Iris pigment epithelial cell (primary cell): ENCODE results near the gene TIMM44.
A peak's percentile ranks its signal among the peaks of the same experiment; 100 is the strongest.
"Not testable (repeated sequence)": the region's sequence is repeated elsewhere in the genome, so short reads cannot be mapped to it uniquely, and the experiment has no call there.

Experiments
- DNase-seq: peaks from one replicate; pipeline ENCODE4 v3.0.0-alpha.2; 2011; ENCODE audit warnings: low read depth

Gene TIMM44

DNA sequence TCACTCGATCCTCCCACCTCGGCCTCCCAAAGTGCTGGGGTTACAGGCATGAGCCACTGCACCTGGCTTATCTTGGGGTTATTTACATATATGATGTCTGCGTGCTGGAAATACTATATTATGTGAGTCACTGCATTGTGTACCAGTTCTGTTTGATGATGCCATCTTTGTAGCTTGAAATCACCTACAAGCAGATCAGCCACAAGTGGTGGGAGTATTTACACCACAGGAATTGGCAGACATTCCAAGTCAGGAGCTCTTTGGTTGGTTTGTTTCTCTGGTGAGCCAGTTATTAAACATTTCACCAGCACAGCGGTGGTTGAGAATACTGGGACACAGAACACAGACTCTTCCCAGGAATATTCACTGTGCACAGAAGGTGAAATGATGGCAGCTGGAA, 4.5 kb upstream of the TIMM44 start:
- DNase-seq = peak; percentile 58

DNA sequence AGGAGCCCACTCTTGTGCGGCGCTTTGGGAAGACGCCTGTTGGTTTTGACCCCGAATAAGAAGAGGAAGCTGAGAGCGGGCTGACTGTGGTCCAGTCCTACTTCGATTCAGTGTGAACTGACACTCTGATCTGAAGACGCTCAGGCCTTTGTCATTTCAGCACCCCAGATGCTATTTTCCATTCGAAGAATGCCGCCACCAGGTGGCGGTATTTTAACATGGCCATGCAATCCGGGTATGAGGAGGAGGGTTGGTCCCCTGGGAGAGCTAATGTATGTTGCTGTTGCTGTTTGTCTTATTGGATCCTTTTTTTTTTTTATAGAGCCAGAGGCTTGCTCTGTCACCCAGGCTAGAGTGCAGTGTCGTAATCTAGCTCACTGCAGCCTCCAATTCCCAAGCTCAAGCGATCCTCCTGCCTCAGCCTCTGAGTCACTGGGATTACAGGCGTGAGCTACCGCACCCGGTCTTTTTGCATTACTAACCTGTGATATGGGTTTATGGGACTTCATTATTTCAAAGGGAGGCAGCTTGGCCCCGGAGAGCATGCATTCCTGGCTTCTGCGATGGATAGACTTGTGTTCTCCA, 803 bp upstream of the TIMM44 start:
- DNase-seq = peak; percentile 86

DNA sequence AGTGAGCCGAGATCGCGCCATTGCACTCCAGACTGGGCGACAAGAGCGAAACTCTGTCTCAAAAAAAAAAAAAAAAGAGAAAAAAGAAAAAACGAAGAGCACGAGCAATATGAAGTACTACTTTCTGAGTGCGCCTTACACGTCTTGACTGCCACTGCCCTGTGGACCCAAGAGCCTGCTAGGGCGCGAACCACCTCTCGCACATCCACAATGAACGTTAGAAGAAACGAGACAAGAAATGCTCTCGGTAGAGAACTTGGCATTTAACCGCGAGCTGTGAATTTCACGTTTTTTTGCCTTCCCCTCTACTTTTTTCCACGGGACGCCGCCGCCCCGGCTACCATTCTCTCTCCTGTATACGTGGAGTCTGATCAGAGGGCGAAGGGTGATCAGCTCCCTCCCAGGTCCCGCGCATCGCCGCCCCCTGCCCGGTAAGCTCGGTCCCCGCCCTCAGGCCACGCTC, 454 bp downstream of the TIMM44 start:
- DNase-seq = no peak

DNA sequence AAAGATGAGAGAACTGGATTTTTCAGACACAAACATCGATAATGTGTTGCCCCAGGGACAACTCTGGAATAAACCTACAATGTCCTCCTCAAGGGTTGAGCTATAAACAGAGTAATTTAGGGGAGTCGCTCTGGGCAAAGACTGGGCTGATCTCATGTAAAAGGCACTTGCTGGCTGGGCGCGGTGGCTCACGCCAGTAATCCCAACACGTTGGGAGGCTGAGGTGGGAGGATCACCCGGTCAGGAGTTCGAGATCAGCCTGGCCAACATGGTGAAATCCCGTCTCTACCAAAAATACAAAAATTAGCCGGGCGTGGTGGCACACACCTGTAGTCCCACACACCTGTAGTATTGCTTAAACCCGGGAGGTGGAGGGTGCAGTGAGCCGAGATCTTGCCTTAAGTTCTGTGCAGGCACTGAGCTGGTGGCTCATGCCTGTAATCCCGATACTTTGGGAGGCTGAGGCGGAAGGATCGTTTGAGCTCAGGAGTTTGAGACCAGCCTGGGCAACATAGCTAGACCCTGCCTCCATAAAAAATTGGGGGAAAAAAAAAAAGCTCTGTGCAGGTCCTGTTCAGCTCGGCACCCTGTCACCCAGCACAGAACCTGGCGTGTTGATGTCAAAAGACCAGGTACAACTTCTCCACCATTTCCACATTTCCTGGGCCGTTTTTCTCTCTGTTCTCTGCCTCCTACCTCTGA, 1.4 kb downstream of the TIMM44 start:
- DNase-seq = no peak

DNA sequence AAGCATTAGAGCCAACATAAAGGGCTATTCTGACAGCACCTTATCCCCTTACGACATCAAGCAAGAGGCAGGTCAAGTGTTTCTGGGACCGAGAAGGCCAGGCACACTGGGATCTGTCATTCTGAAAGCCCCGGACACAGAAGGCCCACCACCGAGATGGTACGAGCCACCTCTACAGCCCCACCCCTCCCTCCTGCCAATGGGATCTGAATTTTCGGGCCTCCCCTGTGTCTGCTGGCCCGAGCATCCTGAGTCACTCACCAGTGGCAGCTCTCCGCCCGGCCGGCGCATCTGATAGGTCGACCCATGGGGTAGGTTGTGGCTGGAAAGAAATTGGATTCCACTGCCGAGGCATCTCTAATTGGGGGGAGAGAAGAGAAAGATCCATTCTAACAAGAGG, 2.6 kb downstream of the TIMM44 start:
- DNase-seq = no peak

DNA sequence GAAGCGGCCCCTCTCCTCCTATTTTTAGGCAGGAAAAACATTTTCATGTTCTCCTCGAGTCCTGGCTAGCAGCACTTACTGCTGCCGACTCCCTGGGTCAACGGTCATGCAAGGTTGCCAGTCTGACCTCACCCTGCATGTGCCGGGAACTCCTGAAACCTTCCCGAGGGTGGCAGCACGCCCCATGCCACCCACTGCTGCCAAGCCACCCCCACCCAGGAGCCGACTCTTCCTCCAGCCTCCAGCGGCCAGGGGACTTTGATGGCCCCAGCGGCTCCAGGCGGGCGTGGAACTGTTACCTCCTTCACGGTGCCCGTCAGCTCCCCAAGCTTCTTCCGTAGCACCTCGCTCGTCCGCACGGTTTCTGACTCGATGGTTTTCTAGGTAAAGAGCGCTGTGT, 8.7 kb downstream of the TIMM44 start:
- DNase-seq = no peak

DNA sequence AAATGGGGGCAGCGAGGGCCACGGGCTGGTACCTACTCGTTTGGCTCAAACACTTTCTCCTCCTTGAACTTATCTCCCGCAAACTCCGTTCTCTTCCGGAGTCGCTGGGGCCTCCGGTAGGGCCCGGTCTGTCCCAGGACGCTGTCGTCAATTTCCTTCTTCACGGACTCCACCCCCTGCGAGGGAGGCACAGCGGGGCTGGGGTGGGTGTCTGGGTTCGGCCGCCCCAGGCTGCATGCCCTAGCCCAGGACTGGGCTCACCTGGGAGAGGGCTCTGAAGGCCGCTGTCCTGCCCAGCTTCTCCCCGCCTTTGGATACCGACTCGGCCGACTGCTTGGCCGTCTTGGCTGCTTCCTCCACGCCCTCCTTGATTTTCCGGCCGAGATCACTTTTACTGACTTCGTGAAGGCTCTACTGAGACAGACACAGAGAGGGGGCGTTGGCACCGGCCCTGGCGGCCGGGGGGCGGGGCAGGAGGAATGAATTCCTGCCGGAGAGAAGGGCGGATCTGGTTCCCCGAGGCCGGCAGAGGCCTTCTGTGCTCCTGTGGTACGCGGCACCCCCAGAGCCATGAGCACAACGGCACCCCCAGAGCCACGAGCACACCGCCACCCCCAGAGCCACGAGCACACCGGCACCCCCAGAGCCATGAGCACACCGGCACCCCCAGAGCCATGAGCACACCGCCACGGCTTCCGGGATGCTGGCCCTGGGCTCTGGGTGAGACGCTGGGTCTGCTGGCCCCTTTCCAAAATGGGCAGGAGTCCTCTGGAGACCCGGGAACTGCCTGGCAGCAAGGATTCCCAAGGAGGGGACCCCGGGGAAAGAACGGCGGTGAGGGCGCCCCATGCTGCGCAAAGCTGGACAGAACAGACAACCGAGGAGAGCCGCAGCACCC, 9.4 kb downstream of the TIMM44 start:
- no peak for DNase-seq

DNA sequence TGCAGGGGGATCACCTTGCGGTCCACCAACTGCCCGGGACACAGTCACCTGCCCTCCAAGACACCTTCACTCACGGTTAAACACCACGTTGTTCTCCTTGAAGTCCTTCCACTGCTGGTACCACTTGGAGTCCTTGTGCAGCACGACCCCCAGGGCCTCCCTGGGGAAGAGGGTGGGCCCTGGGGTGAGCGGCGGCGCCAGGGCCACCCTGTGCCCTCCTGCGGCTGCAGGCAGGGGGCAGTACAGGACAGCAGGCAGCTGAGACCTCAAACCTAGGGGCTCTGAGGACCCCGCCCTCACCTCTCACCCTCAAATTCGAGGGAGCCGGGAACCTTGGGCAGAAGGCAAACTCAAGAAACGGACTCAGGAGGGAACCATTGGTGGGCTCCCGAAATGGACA, 10.1 kb downstream of the TIMM44 start:
- DNase-seq = no peak

DNA sequence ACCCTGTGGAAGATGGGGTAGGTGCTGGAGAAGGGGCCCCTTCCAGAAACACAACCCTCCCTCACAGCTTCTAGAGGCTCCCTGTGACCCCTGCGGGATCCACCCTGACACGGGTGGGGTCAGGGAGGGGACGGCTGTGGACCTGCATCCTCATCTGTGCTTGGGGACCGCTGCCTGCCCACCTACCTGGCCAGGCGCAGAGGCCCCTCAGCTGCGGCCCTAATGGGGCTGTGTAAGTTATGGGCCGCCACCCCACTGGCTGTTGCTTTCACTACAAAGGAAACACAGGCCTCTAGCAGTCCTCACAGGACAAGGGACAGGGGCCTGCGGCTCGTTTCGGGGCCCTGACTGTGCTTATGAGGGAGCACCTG, 10.6 kb downstream of the TIMM44 start:
- no peak for DNase-seq

DNA sequence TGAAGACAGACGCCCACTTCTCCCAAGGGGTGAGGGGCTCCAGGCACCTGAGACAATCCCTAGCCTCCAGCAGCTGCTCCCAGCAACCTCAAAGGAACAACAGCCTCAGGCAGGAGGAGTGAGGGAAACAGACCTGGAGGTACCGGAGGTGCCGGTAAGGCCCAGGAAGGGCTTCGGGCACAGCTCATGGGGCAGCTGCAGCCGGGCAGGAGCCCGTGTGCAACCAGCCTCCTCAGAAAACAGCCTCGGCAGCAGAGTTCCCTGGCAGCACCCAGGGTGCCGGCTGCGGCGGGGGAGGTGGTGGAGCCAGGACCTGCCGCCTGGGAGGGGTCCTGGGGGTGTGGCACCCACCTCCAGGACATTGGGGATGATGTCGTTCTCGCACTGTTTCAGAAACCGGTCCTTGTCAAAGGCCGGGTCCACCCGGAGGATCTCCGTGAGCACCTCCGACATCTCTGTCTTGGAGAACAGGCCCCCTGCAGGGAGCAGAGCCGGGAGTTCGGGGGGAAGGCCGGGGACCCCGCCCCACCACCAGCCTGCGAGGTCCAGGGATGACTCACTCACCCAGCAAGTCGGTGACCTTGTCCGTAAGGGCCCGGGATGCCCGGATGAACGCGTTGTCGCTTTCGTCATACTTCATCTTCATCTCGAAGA, 11.1 kb downstream of the TIMM44 start:
- DNase-seq = no peak

DNA sequence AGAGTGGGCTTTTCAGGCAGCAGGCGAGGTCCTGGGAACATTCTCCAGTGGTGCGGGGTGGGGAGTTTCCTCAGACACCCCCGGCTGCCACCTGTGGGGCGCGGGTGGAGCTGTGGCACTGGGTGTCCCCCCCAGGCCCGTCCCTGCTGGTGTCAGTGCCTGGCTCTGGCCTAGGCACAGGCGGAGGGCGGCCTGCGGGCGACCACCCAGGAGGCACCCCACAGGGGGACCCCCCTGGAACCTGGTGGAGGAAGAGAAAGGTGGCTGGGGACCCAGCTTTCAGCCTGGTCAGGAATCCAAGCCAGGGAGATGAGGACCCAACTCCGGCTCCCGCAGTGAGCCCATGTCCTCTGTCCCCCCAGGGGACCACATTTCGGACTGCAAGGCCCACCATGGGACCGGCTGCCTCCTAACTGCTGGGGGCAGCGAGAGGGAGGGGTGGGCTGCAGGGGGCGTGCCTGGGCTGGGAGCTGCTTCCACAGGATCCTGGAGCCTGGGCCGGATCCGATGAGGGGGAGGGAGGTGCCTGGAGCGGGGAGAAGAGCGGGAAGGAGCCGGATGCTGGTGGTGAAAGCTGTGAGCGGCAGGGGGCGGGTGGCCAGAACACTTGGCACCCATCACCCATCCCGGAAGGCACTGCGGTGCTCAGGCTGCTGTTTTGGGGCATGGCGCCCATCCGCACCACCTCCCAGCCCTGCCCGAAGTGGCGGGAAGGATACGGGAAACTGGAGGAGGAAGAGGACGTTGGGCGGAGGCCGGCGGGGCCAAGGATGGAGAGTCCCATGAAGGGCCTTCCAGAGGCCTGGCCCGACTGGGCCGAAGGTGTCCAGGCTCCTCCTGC, 12.0 kb downstream of the TIMM44 start:
- no peak for DNase-seq

DNA sequence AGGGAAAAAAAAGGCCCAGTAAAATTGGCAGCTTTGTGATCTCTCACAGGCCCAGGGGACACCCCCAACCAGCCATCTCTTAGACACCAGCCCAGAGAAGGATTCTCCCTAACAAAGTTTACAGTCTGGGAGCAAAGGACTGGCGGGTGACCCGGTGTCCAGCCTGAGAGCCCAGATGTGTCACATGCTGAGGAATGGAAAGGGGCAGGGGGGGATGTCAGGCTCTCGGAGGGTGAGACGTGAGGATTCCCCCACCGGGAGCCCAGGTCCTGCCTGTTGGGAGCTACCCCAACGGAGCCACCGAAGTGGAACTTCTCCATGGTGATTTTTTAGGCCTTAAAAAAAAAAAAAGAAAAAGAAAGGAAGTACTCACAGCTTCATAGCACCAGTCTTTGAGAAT, 12.7 kb downstream of the TIMM44 start:
- DNase-seq = no peak

DNA sequence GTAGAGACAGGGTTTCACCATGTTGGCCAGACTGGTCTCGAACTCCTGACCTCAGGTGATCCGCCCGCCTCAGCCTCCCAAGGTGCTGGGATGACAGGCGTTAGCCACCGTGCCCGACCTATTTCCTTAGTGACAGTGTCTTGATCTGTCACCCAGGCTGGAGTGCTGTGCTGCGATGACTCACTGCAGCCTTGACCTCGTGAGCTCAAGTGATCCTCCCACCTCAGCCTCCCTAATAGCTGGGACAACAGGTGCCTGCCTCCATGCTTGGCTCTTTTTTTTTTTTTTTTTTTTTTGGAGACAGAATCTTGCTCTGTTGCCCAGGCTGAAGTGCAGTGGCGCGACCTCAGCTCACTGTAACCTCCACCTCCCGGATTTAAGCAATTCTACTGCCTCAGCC, 13.4 kb downstream of the TIMM44 start:
- DNase-seq = not testable (repeated sequence)

DNA sequence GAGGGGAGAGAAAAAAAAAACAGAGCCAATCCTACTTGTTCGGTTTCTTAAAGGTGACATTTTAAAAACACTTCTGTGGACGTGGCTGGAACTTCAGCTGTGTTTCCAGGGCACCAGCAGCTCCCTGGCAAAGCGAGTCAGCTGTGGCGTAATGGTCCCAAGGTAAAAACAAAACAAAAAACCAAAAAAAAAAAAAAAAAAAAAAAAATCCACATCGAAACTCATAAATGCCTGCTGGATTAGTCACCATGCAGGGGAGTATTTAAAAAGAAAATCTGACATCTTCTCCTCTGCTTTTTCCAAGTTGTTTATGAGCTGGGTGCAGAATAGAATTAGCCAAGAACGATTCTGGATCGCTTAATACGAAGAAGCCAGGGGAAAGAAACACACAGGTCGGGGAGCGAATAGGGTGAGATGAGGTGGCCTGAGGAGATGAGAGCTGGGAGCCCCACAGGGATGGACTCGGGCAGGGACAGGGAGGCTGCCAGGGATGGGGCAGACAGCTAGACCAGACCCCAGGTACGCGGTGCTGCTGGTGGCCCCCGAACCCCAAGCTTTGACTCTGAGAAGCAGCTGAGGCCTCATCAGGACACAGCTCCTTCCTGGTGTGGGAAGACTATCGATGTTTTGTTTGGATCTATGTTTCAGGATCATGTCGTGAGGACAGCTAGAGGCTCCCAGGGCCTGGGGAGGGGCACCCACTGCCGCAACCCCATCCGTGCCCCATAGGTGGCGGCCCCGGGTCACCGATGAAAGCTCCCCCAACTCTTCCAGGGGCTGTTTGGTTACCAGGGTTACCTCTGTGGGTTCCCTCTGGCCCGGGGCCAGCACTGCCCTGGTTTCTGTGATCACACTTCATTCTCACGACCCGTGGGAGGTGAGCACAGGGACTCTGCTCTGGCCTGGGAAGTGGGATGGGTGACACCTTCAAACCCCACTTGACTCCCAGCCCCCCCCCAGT, 14.4 kb downstream of the TIMM44 start:
- peak; percentile 82 for DNase-seq

DNA sequence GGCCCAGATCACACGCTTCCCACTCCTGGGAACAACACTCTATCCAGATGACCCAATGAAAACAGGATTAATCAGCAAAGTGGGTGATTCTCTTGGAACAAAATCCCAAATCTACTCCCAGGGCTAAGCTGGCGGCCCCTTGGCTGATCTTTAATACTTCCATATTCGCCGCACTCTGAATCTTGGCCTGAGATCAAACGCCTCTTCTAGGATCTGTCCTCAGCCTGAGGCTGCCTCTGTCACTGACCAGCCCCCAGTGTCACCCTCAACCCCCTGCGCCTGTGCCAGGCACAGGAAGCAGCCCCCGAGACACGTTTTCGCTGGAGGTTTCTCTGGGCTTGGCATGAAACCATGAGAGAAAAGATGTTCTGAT, 15.1 kb downstream of the TIMM44 start:
- no peak for DNase-seq

DNA sequence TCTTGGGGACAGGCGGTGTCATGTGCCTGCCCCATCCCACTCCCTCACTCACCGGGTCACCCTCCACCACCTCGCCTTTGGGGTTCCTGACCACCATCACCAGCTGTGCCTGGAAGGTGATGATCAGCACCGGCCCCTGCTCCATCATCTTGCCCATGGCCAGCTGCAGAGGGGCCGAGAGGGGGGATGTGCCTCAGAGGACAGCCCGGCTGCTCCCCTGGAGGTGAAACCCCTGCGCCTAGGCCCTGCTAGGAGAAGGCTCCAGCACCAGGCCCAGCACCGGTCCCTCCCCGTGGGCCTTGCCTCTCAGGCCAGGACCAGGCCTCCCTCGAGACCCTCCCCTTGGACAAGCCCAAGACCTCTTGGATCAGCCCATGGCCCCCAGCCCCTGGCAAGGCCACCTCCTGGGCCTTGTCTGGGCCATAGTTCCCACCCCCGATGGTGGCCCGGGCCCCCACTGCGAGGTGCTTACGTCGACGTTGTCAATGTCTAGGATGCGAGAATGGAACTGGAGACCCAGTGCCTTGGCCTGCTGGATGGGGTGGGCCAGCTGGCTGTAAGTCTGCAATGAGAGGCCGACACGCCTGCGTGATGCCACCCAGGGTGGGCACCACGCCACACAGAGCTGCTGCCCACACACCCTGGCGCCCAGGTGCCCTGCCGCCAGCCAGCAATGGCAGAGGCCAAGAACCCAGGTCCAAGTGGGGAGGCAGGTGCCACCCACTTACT, 15.7 kb downstream of the TIMM44 start:
- no peak for DNase-seq

DNA sequence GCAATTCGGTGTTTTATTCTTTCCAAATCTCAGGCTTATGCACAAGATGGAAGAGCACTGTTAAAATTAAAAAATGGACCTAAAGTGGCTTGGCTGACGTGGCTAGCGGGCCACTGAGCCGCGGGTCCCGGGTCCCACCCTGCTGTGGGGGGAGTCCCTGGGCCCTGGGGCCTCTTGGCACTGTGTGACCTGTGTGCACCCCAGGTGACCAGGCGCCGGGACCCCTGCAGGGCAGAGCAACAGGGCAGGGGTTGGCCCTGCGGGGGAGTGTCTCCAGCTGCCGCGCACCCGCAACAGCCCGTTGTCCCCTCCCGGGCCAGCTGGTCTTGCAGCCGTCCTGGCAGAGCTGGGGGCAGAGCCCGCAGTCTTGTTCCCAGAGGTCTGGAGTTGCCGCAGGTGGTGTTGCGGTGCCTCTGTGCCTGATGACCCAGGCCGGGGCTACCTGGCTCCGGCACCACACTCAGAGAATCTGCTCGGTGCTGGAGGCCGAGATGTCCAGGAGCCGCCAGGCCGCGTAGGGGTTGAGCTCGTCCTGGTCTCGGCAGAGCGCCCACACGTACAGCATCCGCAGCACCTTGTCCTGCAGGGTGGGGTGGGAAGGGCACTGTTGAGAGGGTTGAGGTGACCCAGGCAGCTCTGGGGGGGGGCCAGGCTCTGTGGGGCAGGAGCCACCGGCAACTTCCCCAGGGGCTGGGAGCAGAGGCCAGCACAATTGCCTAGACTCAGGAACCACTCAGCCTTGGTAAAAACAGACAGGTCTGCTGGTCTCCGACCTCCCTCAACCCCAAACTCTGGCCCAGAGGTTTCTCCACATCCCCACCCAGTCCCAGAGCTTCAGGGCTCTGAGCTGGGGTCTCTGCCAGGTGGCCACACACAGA, 16.5 kb downstream of the TIMM44 start:
- DNase-seq = no peak

DNA sequence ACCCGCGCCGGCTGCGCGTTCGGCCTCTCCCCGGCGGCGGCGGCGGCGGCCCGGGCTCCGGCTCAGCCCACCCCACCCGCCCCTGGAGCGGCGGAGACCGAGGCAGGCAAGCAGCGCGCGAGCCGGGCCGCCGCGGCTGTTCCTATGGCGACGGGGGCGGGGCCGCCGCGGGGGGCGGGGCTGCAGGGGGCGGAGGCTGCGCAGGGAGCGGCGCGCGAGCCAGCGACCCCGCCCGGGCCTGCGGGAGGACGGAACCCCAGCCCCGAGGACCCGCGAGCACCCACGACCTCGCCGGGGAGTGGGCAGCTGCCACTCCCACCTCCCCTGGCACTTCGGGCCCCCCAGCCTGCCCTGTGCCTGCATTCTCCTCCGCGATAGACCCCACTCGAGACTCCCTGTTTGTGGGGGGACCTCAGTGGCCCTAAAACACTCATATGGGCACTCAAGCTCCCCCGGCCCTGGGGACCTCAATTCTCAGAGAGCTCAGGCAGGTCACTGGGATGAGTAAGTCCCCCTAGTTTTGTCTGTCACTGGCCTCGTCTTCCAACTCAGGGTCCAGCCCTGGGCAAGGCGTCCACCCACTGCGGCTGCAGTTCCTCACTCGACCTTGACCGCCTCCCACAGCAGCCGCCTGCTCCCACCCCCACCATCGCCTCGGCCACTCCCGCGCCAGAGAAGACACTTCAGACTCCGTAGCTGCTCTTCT, 17.3 kb downstream of the TIMM44 start, which contains the start of gene CTXN1:
TSS of gene CTXN1 (minus strand) at position 115 of the 706 bp plus-strand sequence. CDS start 597 bp downstream, outside the sequence.
- peak; percentile 36 for DNase-seq
